GM18951 (cell line): Measurements from ENCODE around the gene MICAL3.
"Not testable (repeated sequence)": the region's sequence is repeated elsewhere in the genome, so short reads cannot be mapped to it uniquely, and the experiment has no call there.

Source experiments
- POLR2A ChIP-seq: IDR thresholded peaks from 4 replicates; pipeline ENCODE4 v1.6.1; 2011; ENCODE audit warnings: mild to moderate bottlenecking; ENCODE audit not compliant: insufficient read length, insufficient read depth; ENCODE audit errors: extremely low read depth
- in situ Hi-C: fragments of 300-500 bp; cut with MboI; formaldehyde crosslinking; loops from one replicate; pipeline ENCODE4 v1.12.0; 2022; ENCODE audit warnings: low sequenced_read_pairs, mixed read lengths, inconsistent platforms; ENCODE audit not compliant: unreplicated experiment

Gene MICAL3

DNA sequence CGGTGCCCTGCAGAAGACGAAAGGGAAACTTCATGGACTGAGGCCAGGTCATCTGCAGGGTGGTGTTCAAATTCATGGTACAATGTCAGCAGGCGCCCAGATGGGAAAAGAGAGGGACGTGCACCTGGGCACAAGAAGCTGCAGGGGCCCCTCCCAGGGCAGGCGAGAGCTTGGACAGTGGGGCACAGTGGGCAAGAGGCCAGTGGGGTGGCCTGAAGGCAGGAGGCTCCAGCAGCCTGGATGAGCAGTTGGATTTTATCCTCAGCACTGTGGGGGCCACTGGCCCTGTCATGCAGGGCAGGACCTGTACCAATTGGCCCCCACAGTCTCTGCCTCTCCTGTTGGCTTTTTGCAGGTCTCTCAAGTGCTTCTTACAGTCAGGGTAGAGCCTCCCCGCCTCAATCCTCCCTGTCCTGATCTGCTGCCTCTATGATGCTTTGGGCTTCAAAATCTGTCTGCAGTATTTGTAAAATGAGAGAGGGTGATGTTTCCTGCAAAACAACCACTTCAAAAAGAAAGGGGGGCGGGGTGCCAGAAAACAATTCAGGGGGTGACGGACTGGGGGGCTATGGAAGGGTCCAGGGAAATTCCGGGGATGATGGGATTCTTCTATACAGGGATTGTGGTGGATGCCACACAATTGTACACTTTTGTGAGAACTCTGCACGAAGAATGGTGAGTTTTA is 248.4 kb downstream of the MICAL3 start:
- in situ Hi-C loops: no loop called here
- TF ChIP-seq POLR2A: no peak

DNA sequence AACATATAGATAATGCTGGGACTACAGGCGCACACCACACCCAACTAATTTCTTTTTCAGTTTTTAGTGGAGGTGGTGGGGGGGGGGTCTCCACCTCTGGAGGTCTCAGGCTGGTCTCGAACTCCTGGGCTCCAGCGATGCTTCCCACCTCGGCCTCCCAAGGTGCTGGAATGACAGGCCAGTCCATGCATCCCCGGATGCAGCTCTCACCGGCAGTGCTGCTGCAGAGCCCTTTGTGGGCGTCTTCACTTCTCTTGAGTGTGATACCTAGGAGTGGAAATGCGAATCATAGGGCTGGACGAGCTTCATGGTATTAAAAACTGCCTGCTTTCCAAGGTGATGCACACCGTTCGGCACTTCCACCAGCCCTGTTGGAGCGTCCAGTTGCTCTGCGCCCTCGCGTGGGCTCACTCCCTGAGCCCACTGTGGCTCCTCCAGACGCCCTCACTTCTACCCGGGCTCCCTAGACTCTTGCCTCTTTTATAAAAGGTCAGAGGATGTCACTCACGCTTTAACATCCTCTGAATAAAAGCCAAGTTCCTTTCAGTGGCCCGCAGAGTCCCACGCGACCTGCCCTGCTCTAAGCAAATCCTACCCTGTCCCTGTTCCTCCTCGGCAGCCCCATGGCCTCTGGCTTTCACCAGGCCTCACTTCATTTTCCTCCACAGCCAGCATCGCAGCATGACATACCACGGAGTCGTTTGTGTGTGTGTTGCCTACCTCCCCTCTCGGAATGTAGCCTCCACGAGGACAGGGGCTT is 249.3 kb downstream of the MICAL3 start:
- in situ Hi-C loops: no loop called here

DNA sequence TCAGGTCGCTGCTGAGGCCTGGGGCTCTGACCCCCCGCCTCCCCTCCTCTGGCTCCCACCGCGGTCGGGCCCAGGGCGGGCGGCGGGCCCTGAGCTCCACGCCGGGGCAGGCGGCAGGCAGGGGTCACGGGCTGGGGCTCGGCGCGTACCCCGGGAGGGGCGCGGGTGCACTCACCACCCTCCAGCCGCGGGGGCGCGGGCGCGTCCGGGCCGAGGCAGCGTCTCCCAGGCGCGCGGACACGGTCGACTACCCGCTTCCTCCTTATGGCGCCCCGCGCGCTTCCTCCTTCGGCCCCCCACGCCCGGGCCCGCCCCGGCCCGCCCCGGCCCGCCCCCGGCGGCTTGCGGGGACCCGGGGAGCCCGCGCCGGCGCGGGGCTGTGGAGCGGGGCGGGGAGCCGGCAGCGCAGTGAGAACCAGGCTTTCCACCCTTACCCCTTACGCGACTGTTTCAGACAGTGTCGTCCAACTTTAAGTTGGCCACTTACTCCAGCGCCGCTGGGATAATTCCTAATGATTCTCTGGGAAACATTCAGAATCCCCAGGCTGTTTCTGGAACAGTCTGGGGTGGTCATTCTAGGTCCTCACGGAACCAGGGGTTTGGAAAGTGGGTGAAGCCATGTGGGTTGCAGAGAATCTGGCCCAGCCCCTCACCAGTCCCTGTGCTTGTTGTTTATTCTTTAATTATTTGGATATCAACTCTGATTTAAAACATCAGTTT is 250.0 kb downstream of the MICAL3 start, which contains the start of gene BID:
Gene BID (minus strand): TSS at position 264 of the 720 bp plus-strand sequence. CDS start 24,353 bp downstream, outside the sequence.
- in situ Hi-C loops: no loop called here
- peak; percentile 56 for TF ChIP-seq POLR2A

More for the DNA sequence above, 249.3 kb downstream of the MICAL3 start:
- no peak for TF ChIP-seq POLR2A

DNA sequence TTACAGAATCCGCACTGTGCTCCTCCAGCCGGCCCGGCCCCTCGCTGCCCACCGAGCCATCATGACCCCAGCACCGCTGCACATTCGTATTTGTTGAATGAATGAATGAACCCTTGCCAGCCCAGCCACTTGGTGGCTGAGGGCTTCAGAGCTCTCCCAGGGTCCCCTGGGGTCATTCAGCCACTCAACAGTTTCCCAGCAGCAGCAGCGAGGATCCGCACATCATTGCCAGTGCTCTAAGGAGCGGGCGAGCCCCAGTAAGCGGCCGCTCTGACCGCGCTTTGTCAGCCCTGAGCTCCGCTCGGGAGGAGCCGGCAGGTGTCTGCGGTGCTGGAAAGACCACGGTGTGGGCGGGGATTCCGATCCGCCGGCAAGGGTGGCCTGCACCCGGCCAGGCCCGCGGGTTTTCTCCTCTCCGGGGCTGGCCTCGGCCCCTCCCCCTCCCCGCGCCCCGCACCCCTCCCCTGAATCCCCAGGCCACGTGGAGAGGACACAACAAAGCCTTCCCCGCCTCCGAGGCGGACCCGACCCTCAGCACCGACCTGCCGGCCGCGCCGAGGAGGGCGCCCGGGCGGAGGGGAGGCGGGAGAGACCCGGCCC is 250.7 kb downstream of the MICAL3 start:
- in situ Hi-C loops: no loop called here
- TF ChIP-seq POLR2A: peak; percentile 33

DNA sequence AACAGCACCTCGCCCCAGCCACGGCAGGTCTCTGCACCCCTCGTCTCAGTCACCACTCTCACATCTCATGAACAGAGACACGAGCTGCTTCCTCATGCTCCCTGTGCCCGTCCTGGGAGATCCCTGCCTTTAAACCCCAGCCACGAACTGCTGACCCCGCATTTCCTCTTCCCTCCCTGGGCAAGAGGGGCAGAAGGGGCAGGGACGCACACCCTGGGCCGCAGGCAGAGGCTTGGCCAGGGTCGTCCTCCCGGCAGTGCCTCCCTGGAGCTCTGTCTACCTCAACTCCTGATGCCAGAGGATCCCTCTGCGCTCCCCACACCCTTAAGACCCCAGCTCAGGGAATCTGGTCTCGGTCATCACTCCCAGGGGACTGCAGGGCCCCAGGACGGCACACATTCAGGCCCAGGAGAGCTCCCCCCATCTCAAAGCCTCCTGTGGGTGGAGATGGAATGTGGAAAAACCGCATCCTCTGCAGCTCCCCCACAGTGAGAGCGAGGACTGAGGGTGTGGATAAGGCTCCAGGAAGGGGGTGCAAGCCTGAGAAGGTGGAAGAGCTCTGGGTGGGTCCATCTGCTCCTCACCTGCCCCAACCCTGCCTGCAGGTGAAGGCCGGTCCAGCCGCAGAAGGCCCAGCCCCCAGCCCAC is 251.3 kb downstream of the MICAL3 start:
- in situ Hi-C loops: no loop called here
- no peak for TF ChIP-seq POLR2A

DNA sequence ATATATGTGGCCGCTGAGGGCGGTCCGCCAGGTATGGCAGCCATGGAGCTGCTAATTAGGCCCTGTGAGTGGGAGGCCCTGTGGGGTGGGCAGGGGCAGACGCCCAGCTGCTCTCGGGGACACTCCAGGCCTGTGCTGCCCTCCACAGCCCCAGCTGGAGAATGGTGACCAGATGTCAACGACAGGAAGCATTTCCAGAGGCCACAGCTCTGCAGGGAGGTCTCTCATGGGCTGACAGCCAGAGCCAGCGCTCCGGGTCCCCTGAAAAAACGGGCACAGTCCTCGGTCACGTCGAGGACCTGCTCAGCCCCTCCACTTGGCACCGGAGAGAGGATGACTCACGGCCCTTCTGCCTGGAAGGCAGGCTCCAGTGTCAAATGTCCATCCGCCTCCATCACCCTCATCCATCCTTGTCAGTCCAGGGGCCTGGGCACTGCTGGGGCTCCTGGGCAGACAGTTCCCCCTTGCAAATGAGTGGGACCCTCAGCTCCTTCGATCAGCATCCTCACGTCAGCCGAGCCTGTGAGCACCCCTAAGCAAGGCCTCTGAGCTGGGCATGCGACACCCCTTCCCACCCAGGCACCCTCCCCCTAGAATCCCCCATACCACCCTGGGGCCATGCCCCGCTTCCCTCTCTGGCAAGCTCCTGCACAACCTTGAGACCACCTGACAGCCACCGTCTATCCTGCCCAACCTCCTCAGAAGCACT is 252.0 kb downstream of the MICAL3 start:
- in situ Hi-C loops: no loop called here
- no peak for TF ChIP-seq POLR2A

DNA sequence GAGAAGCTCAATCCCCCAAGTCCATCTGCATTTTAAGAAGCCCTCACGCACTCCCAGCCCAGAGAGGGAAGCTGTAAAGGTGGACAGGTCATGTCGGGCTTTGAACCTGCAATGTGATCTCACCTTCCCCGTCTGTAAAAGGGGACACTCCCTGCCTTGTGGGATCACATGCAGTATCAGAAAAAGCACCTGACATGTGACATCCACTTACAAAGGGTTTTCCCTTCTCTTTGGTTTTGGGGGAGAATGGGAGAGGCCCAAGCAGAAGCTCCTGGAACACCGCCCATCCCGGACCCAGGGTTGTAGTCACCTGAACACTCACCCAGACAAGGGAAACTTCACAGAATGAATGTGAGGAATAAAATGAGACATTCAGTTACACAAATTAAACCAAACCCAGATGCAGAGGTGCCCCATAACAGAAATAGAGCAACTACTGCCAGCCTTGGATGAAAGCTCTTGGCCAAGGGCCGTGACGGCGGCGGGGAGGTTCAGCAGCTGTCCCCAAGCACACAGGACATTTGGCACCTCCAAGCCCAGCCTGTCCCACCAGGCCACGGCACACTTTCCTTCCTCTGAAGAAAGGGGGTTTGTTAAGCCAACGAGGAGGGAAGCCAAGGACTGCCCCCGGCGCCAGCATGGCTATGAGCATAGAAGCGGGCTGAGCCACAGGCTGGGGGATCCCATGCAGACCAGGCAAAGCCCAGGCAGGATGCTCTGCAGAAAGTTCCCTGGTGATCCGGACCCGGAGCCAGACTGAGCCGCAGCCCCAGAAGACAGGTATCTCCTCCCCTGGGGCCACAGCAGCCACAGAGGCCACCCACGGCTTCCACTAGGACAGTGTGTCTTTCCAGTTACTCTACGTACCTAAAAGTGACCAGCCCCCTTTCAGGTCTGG is 253.9 kb downstream of the MICAL3 start:
- in situ Hi-C loops: no loop called here
- no peak for TF ChIP-seq POLR2A

DNA sequence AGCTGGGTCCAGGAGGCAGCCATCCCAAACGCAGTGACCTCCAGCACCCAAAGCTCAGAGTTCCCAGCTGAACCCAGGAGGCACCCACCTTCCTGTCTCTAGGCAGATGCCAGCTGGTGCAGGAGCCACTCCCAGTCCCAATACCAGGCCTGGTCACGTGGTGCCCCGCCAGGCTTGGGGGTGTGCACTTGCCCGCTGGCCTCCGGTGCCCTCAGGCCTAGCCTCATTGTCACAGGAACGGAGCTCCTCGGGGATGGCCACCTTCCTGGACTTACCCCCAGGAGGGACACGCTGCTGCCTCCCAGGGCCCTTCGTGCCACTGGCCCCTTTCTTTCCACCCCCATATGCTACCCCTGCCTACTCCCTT is 254.7 kb downstream of the MICAL3 start:
- TF ChIP-seq POLR2A: no peak
- in situ Hi-C loops: no loop called here

DNA sequence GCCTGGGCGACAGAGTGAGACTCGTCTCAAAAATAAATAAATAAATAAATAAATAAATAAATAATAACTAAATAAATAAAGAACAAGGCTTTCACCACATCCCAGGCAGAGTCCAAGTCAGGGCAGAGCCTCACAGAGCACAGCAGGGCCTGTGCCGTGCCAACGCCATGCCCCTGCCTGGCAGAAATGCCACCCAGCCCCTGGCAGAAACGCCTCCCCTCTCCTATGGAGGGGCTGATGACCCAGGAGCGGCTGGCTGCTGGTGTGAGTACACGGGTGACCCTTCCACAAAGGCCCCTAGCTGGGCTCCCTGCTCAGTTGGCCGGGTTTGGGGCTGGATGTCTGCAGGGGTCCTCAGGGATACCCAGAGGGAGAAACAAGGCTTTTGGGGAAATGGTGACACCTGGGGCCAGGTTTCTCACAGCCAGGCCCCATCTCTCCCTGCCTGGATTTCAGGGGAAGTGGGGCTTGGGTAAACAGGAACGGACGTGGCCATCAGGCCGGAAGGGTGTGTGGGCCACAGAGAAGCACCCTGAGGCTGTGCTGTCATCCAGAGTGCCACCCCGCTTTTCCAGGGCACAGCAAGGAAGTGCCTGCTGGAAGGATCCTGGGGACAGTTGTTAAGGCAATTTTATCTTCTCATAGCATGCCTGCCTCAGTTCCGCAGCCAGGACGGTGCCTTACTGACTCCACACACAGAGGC is 255.2 kb downstream of the MICAL3 start:
- in situ Hi-C loops: no loop called here
- TF ChIP-seq POLR2A: no peak

DNA sequence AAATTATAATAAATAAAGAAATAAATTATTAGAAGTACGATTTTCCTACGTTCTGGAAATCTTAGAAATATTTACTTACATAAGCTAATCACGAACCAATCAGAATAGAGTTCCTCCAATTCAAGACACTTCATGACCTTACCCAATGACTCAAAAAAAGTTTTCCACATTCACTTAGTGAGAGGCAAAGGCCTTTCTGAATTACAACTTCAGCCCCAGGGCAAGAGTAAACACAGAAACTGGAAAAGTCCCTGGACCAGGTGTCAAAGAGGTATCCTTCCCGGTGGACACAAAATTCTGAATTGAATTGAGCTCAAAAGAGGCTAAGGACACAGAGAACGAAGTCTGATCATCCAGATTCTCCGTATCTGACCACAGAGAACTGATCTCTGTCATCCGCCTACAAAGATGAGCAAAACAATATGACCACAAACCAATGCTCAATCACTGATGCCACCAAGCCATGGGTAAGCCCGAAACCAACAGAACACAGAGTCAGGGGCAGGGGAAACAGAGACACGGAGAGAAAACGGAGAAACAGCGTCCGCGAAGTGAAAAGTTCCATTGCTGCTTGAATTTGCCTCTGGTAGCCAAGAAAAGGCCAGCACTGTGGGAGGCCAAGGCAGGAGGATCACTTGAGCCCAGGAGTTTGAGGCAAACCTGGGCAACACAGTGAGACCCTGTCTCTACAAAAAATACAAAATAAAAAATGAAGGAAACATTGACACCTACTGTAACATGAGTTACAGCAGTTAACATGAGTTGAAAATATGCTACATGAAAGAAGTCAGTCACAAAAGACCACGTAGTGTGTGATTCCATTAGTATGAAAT is 256.9 kb downstream of the MICAL3 start:
- in situ Hi-C loops: no loop called here
- TF ChIP-seq POLR2A: no peak

DNA sequence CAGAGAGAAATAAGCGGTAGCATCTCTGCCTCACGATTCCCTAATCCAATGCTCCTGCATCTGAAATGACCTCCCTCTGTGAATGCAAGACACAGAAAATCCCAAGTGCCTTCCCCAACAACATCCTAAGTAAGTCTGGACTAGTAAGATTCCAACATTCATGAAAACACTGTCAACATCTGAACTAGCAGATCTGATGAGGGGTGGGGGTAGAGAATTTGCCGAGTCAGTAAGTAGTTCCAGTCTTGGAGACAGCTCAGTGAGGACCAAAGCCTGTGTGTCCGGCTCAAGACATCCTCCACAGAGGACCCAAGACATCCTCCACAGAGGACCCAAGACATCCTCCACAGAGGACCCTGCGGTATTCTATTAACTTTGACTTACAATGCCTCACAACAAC is 259.5 kb downstream of the MICAL3 start:
- in situ Hi-C loops: not testable (repeated sequence)
